Activated CD4-positive, alpha-beta T cell treated with anti-CD3 and anti-CD28 coated beads for 1 hour (primary cell): Measurements from ENCODE around the gene SPINK4.

ENCODE experiments used
- DNase-seq: peaks from one replicate; pipeline ENCODE4 v3.0.0-alpha.2; 2020

Gene SPINK4

GRCh38 chr9:33230756-33231622, 9.0 kb upstream of the SPINK4 start:
- no peak for DNase-seq

DNA sequence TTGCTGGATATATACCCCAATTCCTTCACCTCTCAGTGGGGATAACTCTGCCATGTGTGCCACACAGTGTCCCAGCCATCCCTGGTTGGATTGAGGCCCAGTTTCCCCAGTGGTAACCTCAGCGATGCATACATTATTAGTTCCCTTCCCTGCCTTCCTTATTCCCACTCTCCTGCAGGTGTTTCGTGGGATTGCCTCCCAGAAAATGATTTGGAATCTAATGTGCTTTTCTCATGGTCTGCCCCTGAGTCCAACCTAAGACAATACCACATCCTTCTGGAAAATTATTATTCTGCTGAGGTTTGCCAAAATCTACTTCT, 8.4 kb upstream of the SPINK4 start:
- no peak for DNase-seq

GRCh38 chr9:33232815-33233214, 7.2 kb upstream of the SPINK4 start:
- DNase-seq: no peak

- DNase-seq: no peak
Observed at GRCh38 chr9:33233626-33234342, 6.2 kb upstream of the SPINK4 start.

- DNase-seq: no peak
Observed at GRCh38 chr9:33234511-33235467, 5.2 kb upstream of the SPINK4 start.

- DNase-seq: no peak
Observed at GRCh38 chr9:33236571-33236970, 3.4 kb upstream of the SPINK4 start.

DNA sequence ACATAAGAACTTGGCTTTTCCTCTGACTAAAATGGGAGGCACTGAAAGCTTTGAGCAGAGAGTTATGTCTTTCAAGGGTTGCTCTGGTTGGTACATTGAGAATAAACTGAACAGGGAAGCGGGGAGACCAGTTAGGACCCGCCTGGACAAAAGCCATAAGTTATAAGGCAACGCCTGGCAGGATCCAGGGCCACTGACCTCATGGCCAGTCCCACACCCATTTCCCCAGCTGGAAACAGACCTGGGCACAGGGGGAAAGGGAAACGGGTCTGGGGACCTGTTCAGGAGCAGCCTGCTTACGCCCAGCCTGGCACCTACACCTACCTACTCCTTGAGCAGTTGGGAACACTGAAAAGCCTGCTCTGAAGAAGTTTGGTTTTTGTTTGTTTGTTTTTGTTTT, 1.3 kb downstream of the SPINK4 start:
- DNase-seq: no peak

DNA sequence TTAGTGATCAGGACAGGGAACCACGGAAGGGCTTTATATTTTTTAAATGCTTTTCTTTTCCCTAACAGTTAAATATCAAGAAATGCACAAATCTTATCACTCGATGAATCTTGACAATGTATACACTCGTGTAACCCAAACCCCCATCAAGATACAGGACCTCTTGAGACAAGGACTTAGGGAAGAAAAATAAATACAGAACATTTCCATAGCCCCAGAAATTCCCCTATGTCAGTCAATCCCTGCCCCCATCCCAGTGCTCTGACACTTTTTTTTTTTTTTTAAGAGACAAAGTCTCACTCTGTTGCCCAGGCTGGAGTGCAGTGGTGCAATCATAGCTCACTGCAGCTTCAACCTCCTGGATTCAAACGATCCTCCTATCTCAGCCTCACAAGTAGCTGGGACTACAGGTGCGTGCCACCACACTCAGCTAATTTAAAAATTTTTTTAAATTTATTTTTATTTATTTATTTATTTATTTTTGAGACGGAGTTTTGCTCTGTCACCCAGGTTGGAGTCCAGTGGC, 2.7 kb downstream of the SPINK4 start:
- no peak for DNase-seq

- DNase-seq: no peak
Observed at GRCh38 chr9:33244137-33244784, 4.3 kb downstream of the SPINK4 start.

GRCh38 chr9:33245341-33245740, 5.4 kb downstream of the SPINK4 start:
- no peak for DNase-seq

DNA sequence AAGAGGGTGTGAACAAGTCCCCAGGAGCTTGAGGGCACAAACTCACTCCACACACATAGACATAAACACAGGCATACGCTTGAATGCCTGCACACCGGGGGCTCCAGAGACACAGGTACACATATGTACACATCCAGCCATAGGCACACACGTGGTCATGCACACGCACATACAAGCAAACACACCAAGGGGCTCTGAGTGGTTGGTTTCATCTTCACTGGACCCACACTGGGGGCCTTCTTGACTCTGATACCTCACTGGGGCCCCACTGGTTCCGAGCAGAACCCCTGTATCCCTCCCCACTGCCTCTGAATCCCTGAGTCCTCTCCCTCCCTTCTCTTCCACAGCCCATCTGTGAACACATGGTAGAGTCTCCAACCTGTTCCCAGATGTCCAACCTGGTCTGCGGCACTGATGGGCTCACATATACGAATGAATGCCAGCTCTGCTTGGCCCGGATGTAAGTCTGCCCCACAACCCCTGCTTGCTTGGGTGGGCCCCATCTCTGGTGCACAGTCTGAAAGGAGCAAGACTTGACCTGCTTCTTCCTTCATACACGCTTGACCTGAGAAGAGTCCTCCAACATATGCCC, 6.4 kb downstream of the SPINK4 start:
- no peak for DNase-seq

- DNase-seq: no peak
Observed at GRCh38 chr9:33248606-33249005, 8.6 kb downstream of the SPINK4 start.

DNA sequence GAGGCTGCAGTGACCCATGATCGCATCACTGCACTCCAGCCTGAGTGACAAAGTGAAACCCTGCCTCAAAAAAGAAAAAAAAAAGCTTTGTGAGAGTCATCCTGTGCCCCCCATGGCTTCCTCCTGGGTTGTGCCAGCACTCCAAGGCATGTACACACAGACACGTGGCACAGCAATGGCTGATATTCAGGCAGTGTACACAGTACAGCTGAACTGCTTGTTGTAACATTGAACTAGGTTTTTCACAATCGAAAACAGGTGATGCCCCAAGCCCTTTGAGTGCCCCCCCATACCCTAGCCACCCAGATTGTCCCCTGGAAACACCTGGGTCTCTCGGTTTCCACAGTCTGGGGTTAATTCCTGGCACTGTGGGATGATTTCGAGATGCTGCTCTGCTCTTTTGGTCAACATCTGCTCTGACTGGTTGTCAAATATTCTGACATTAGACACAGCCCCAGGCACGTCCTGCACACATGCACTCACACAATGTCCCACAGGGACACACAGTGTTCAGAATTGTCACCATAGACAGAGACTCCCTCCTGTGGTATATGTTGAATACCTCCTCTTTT, 9.2 kb downstream of the SPINK4 start:
- no peak for DNase-seq

DNA sequence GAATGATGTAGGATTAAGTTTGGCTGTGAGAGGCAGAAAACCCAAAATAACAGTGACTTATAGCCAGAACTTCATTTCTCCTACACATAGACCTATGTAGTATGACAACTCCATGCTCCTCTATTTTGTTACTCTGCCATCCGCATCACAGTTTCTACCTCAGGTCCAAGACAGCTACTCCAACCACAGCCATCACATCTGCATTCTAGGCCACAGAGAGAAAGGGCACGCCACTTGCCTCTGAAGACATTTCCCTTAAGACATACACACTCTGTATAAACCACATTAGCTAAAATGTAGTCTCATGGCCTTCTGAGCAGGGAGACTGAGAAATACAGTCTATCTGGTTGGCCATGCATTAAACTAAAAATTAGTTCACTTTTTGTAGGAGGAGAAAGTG, 10.0 kb downstream of the SPINK4 start:
- no peak for DNase-seq

- no peak for DNase-seq
Observed at GRCh38 chr9:33250458-33250995, 10.6 kb downstream of the SPINK4 start.

DNA sequence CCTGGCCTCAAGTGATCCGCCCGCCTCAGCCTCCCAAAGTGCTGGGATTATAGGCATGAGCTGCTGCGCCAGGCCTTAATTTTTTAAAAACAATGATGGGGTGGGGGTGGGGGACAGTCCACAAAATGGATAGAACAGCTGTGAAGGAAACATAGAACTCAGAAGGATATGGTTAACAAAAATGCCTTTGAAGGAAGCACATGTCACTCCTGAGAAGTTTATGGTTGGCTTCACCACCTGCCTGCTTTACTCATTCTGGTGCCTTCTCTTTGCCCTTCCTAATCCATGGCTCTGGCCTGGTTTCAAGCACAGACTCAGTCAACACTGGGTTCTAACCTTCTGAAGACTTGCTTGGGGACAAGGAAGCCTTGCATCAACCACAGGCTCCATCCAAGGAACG, 14.2 kb downstream of the SPINK4 start:
- DNase-seq: no peak

DNA sequence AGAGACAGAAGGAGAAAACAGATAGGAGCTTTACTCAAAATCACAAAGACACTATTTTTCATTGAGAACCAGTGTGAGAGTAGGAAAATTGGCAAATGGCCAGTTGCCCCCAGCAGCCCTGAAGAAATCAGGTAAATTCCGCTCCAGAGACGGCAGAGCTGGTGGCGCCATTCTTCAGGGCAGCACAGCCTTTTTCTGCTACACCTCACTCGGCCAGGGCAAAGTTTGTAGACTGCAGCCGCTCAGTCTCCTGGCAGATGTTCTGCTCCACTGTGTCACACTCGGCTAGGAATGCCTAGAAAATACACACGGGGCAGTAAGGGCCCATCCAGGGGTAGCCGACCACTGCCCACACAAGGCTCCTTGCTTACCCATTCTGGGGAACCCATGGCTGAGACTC, 15.0 kb downstream of the SPINK4 start:
- no peak for DNase-seq

DNA sequence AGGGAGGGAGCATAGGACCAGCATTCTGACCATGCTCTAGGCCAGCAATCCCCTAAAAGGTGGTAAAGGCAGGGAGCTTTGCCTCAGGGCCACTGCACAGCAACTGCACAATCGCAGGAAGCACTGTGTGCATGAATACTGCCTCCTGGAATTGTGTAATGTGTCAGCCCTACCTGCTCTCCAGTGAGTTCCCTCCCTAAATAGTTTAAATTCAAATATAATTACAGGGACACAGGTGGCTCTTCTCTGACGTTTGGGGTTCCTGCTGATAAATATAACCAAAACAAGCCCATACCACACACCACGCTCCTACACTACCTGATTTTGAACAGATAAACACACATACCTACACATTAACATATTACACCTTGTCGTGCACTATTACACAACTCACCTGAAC, 15.5 kb downstream of the SPINK4 start:
- no peak for DNase-seq

DNA sequence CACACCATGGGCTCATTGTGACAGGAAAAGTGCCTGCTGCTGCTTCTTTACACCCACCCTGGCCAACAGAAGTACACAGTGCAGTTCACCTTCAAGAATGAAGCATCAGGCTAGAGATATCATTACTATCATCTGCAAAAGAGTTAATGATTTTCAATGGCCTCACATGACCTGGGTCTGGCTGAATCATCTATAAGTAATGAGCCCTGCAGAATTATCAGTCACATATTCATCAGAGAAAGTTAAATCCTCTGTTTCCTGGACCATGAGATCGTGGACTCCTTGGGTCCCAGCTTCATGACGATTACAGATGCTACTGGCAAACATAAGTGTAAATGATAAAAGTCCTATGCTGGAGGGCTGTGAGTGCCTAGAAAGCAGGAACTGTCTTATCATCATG, 16.3 kb downstream of the SPINK4 start:
- DNase-seq: no peak

GRCh38 chr9:33257276-33257675, 17.3 kb downstream of the SPINK4 start:
- DNase-seq: no peak

DNA sequence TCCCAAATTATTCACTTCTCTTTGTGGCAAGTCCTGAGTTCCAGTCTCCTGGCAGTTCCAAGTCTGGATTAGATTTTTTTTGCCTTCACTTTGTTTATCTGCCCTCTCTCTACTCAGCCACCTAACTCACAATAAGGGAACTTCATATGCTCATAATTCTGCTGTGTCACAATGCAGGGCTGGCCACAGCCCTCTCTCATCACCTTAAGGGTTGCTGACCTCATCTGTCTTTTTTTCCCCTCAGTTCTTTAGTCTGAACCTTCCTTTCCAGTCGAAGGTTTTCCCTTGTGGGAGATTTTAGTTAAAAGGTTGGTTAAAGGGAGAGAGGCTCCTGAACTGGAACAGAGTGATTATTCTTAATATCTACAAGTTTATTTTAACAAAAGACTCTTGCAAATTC, 20.4 kb downstream of the SPINK4 start:
- DNase-seq: no peak
